GM11168 (cell line): ENCODE measurements around the gene SH2D6.
"Not testable (repeated sequence)": the region's sequence is repeated elsewhere in the genome, so short reads cannot be mapped to it uniquely, and the experiment has no call there.

Experiments
- in situ Hi-C: fragments of 300-500 bp; cut with MboI; formaldehyde crosslinking; loops from one replicate; pipeline ENCODE4 v1.12.0; 2022; ENCODE audit warnings: low sequenced_read_pairs; ENCODE audit not compliant: unreplicated experiment

Gene SH2D6

GRCh38 chr2:85437488-85438200 lies 19.1 kb downstream of the SH2D6 start:
- in situ Hi-C loops: no loop called here

- in situ Hi-C loops: no loop called here
These were observed 19.9 kb downstream of the SH2D6 start for GRCh38 chr2:85438201-85439024.

- in situ Hi-C loops: no loop called here
These were observed 20.5 kb downstream of the SH2D6 start for GRCh38 chr2:85439025-85439472.

- in situ Hi-C loops: not testable (repeated sequence)
These were observed 21.1 kb downstream of the SH2D6 start for GRCh38 chr2:85439569-85439968.

GRCh38 chr2:85439986-85440385 lies 21.5 kb downstream of the SH2D6 start:
- in situ Hi-C loops: no loop called here

GRCh38 chr2:85440729-85441128 lies 22.2 kb downstream of the SH2D6 start:
- in situ Hi-C loops: no loop called here

- in situ Hi-C loops: no loop called here
These were observed 23.4 kb downstream of the SH2D6 start for GRCh38 chr2:85441864-85442263.

- in situ Hi-C loops: no loop called here
These were observed 26.2 kb downstream of the SH2D6 start for GRCh38 chr2:85444629-85445172.

- in situ Hi-C loops: no loop called here
These were observed 27.1 kb downstream of the SH2D6 start for GRCh38 chr2:85445316-85446295.

GRCh38 chr2:85446296-85447221 lies 28.0 kb downstream of the SH2D6 start:
- in situ Hi-C loops: no loop called here

- in situ Hi-C loops: no loop called here
These were observed 28.7 kb downstream of the SH2D6 start for GRCh38 chr2:85447222-85447585.

GRCh38 chr2:85448461-85449213 lies 30.1 kb downstream of the SH2D6 start:
- in situ Hi-C loops: no loop called here

- in situ Hi-C loops: no loop called here
These were observed 30.7 kb downstream of the SH2D6 start for GRCh38 chr2:85449214-85449588.

GRCh38 chr2:85452237-85452636 lies 33.7 kb downstream of the SH2D6 start:
- in situ Hi-C loops: no loop called here

- in situ Hi-C loops: no loop called here
These were observed 35.1 kb downstream of the SH2D6 start for GRCh38 chr2:85453571-85453970.

- in situ Hi-C loops: no loop called here
These were observed 37.1 kb downstream of the SH2D6 start for GRCh38 chr2:85455552-85456090.

GRCh38 chr2:85457043-85457442 lies 38.5 kb downstream of the SH2D6 start:
- in situ Hi-C loops: no loop called here

- in situ Hi-C loops: no loop called here
These were observed 39.4 kb downstream of the SH2D6 start for GRCh38 chr2:85457877-85458316.
